GM18520 (cell line): Measurements from ENCODE around the gene DHRS7B.
"Not testable (repeated sequence)": the region's sequence is repeated elsewhere in the genome, so short reads cannot be mapped to it uniquely, and the experiment has no call there.

Experiments used
- ATAC-seq: cut with Tn5 transposase; IDR thresholded peaks from one replicate; pipeline ENCODE4 v1.9.1; 2021; ENCODE audit not compliant: unreplicated experiment

Gene DHRS7B

DNA sequence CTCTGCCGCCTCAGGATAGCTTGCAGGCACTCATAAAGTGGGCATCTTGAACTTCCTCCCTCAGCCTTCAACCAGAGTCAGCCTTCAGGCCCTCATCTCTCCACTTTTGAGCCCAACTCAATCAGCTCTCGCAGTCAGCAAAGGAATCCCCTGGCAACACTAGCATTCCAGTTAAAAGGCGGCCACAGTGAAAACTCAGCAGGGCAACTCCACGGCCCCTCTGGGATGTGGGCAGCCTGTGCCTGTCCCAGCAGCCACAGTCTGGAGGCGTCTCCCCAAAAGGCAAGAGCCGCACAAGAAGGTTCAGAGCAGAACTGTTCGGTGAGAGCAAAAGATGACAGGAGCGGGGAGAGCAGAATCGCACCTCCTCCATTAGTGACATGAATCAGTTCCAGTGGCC, 78.2 kb downstream of the DHRS7B start:
- ATAC-seq: no peak

DNA sequence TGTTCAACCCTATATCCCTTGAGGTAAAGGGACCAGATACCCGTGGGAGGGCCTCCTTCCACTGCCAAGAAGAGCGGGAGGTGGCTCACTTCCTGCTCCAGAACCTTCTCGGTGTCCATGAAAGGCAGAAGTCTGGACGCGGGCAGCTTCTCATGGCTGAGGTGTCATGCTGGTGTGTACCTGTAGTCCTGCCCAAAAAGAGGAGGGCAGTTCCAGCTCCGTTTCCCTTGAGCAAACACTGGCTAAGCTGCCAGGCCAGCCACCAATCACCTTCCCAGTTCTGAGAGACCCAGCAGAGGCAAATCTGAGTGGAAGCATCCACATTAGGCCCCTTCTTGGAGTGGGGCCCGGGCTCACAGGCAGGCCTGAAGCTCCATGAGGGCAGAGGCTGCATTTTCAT, 81.6 kb downstream of the DHRS7B start:
- ATAC-seq: no peak

DNA sequence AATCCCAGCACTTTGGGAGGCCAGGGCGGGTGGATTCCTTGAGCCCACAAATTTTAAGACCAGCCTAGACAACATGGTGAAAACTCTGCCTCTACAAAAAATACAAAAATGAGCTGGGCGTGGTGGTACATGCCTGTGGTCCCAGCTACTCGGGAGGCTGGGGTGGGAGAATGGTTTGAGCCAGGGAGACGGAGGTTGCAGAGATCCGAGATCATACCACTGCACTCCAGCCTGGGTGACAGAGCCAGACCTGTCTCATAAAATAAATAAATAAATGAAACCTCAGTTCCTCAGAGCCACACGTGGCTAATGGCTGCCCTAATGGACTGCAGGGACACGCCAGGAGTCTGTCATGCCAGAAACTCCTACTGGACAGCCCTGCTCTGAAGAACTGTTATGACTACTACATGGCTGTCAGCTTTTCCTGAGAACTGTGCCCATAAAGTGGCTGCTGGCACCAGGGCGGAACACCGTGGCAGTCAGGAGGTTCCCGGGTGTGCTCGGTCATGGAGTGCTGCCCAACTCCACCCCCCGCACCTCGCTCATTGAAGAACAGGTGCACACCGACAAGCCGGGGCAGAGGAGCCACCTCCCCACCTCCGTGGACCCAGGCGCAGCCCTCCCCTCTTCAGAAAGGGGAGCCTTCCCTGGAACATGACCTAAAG, 82.9 kb downstream of the DHRS7B start:
- ATAC-seq: no peak

DNA sequence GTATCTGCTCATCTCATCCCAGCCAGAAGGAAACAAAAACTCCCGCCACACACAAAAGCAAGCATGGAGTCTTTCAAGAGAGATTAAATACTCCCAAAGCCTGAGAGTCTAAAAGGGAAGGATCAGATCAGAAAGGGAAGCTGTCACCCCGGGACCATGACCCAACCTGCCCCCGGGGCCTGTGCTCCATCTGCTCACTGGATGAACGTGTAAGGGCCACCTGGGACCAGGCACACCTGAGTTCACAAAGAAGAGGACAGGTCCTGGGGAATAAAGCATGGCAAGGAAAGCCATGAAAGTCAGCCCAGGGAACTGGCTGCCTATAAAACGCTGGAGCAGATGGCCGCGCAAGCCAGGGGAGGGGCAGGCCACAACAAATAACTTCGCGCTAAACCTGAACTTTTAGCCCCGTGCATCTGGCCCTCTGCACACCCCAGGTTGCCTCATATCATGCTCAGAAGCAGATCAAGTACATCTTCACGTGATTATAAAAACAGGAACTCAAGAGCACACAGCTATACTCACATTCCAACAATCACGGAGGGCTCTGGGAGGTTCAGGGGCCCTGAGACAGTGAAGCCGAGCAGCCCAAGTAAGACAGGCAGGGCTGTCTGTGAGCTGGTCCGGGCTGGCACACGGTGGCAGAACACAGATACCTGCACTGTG, 83.8 kb downstream of the DHRS7B start:
- no peak for ATAC-seq

DNA sequence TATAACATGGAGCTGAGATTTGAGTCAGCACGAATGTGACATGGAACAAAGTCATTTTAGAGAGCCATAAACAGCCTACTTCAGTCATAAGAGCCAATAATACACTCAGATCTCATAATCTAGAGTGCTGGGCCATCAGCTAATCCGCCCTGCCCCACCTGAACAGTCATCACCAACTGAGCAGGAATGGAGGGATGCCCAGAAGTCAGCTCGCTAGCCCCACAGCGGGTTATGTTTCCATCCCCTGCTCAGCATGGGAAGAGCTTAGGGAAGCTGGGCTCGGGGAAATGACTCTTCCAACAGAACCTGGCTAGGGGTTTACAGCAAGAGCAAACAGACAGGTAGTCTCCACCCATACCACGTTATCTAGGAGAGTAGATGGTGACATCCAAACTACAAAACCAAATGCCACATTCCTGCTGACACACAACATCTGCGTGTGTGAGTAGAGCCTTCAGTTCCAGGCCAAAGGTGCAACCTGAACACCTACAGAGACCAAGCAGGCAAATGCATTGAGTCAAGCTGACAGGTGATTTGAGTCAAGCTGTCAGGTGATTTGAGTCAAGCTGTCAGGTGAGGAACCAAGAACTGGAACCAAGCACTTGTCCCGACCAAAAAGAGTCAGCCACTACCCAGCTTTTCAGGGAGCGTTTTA, 85.2 kb downstream of the DHRS7B start:
- ATAC-seq: no peak

DNA sequence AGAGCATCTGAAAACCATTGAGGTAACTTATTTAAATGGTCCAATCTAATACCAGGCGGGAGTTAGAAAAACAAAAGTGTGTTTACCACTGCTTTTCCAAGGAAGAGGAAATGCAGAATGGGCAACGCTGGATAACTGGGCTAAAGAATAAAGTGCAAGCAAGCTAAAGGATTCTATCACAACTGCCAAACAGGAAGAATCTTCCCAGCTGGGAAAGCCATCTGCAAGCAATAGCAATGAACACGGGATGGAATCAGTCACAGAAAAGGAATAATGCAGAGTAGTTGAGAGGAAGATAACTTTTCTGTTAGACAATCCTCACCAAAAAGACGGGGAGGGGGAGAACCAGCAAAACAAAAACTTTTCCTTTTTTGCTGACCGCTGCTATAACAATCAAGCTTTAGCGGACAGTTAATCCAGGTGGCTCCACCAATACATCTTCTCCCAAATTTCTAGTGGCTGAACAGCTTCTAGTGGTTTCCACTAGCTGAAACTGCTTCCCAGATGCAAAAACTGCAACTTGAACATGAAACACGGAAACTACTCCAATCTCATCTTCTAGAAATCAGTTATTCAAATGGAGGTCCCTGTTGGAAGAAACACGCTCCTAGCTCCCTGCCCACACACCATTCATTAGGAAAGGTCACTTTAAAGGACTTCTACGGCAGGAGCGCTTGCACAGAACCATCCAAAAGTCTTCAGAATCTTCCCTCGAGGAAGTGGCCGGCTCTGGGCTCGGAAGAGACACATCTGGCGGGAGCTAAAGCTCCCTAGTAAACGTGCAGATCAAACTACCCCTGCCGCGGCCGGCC, 86.3 kb downstream of the DHRS7B start:
- no peak for ATAC-seq

DNA sequence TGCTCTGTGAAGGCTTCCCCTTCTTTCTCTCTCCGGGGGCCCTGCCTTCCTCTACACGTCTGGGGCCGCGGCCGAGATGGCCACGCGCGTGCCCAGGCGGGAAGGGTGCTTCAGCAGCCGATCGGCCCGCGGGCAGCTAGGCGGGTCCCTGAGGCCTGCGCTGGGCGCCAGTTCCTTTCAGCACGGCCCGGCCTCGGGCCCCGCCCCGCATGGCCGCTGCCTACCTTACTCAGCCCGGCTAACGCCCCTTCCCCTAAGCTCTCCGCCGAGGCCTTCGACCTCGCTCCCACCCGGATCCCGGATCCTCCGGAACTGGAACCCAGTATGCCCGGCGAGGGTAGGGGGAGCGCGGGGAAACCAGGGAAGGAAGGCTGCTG, 86.9 kb downstream of the DHRS7B start:
- ATAC-seq: peak; percentile 11

DNA sequence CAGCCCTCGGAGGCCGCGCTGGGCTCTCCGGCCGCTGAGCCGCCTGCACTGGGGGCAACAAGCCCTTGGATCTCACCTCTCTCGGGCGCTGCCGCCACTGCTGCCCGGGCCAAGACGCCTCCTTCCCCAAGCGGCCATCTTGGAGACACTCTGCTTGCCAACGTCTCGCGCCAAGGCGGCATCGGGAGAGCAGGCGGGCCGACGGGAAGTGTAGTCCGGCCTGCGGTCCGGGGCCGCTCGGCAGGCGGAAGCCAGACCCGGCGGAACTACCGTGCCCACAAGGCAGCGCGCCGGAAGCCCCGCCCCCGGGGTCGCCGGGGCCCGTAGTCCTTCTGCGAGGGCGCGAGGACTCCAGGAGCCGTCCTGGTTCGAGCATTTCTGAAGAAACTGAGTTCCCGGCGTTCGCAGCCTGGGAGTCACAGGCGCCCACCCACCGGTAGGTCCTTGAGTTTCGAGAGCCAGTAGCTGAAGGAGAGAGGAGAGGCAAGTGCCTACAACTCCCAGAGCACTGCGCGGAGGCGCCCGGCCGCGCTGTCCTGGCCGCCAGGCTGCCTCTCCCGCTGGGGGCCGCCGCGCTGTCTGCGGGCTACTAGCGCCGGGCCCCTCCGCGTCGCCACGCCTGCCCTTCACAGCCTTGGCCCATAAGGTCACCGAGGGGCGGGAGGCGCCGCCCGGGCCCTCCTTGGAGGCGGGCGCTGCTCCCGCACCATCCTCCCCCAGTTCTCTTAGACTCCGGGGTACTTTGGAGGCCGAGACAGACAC, 87.4 kb downstream of the DHRS7B start, which contains the start of gene TMEM11:
Gene TMEM11, minus strand, starts transcription at position 147 of the 762 bp plus-strand sequence. Its CDS starts 9 bp downstream, at position 138.
- ATAC-seq: peak; percentile 80

DNA sequence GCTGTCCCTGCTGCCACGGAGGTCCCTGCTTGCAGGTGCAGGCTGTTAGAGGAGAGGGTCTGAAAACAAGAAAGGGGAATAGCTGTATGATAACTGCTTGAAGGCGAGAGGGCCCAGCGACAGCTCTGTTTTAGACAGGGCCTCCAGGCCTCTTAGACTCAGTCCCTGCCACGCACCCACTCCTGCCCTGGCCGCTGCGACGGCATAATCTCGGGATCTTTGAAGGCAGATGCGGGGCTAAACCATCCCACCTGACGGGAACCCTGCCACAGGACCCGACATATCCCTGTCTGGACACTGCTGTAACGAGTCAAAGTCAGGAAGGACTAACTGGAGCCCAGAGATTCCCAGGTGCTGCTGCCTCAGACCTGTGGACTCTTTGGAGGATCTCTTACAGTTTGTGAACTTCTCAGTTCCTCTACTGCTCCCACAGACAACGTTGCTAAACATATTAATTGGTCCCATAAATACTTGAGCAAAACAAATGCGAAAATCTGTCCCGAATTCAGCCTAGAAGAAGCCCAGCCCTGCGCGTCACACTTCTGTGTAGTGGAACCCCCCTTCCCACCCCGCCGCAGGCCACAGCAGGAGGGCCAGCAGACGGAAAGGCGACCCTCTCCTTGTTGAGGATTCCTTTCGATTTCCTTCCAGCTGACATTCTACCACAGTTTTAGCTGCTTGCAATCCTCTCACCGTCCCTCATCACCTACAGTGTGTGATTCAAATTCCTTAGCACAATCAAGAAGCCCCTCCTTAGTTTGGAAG, 88.2 kb downstream of the DHRS7B start:
- no peak for ATAC-seq

DNA sequence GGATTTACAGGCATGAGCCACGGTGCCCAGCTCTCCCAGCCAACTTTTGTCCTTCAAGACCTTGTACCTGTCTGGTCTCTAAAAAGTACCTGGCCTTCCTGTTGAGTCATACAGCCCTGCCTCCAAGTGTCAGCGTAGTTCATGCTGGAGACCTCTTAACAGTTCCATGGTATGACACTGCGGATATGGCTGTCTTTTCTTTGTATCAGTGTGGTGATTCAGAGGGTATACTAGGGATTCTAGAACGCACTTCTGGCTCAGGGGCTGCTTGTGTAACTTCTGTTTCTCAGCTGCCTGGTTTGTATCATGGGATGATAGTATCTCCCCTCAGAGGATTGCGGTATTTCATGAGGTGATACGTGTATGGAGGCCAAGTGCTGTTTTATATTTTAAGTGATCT, 89.2 kb downstream of the DHRS7B start:
- no peak for ATAC-seq

DNA sequence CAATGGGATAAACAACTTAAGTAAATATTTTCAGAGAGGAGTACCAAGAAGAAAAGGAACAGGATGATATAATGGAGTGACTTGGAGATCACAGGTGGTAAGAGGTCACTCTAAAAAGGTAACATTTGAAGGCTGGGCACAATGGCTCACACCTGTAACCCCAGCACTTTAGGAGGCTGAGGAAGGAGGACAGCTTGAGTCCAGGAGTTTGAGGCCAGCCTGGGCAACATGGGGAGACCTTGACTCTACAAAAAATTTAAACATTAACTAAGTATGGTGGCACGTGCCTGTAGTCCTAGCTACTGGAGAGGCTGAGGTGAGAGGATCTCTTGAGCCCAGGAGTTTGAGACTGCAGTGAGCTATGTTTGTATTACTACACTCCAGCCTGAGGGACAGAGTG, 90.6 kb downstream of the DHRS7B start:
- ATAC-seq: no peak

DNA sequence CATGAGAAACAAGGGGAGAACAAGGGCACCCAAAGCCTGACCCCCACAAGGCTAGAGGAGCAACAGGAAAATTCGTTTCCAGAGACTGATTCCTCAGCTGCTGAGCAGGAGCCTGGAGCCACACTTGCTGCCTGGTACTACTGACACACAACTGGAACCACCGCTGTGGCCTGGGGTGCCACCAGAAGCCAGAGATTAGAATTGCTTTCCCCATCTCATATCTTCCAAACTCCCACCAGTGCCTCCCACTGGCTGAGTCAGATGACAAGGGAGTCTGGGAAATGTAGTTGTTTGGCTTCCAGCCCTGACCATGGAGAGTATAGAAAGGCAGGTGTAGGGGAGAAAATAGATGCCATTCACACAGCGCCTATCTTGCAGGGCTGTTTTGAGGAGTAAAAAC, 91.3 kb downstream of the DHRS7B start:
- no peak for ATAC-seq

DNA sequence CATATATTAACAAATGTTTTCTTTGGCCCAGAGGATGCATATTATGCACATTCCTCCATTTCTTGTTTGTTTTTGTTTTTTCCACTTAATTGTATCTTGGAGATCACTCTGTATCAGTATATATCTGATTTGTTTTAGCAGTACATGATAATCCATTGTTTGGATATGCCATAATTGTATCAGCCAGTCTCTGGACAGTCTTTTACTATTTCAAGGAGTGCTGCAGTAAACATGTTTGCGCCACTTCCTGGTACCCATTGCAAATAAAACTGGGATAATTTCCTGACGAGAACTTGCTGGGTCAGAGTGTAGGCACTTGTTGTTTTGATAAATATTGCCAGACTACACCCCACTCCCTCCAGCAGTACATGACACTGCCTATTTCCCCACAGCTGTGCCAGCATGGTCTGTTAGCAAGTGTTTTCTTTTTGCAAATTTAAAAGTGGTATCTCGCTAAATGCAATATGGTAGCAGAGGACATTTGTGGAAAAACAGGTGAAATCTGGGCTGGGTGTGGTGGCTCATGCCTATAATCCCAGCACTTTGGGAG, 92.1 kb downstream of the DHRS7B start:
- no peak for ATAC-seq

DNA sequence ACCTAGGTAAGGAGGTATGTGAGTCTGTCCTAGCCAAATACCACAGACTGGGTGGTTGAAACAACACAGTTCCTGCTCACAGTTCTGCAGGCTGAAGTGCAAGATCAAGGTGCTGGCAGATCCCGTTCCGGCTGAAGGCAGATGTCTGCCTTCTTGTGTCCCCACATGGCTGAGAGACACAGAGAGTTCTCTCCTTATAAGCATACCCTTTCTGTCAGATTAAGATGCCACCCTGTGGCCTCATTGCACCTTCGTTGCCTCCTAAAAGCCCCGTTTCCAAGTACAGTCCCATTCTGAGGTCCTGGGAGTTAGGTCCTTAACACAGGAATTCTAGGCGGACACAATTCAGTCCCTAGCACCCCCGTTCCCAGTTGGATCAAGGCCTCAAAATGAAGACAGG, 96.3 kb downstream of the DHRS7B start:
- ATAC-seq: no peak

DNA sequence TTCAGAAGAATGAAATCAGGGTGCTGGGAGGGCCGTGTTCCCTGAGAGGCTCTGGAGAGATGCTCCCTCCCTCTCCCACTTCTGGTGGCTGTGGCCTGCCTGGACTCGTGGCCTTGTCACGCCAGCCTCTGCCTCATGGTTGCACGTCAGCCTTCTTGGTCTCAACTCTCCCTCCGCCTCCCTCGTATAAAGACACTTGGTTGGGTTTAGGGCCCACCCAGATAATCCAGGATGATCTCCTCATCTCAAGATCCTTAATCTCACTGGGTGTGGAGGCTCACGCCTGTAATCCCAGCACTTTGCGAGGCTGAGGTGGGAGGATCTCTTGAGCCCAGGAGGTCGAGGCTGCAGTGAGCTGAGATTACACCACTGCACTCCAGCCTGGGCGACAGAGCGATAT, 100.5 kb downstream of the DHRS7B start:
- ATAC-seq: not testable (repeated sequence)

DNA sequence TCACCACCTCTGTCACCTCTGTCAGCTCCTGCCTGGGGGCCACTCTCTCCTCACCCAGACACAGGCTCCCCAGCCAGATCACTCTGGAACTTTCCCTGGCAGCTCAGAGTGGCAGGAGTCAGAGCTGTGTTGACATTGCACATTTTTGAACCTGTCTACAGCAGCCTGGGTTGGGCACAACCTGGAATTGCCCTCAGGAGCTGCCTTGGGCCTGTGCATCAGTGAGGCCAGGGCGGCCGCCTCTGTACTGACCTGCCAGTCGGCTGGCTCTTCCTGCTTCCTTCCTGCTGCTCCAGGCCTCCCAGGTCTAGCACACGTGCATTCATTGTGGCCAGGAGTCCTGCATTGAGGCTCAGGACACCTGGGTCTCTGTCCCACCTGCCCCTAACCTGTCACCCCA, 101.3 kb downstream of the DHRS7B start:
- ATAC-seq: no peak

DNA sequence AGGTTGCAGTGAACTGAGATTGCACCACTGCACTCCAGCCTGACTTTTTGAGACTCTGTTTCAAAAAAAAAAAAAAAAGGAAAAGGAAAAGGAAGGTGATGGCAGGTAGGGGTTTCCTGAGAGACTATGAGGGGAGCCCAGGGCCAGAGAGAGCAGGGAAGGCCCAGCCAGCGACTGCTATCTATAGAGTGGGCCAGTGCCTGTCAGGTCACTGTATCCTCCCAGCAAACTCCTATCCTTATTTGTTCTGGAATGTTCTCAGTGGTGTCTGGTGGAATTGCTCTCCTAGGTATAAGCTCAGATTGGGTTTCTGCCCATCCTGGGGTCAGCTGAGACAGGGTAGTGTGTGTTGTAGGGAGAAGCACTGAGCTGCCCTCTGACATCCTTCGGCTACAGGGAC, 102.1 kb downstream of the DHRS7B start:
- ATAC-seq: no peak

DNA sequence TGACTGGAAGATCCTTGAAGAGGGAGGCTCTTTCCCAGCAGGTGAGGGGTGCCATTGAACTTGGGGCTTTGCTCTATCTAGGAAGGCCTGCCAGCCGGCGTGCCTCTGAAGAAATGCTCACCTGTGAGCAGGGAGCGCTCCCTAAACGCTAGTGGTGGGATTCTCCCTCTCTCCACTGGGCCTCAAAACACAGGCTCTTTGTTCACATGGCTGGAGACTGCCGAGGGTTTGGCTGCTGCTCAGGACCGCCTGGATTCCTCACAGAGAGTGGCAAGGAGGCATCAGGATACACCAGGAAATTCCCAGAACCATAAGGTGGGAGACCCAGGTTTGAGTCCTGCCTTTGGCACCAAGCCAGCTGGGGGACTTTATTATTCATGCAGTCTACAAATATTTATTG, 104.8 kb downstream of the DHRS7B start:
- ATAC-seq: no peak

DNA sequence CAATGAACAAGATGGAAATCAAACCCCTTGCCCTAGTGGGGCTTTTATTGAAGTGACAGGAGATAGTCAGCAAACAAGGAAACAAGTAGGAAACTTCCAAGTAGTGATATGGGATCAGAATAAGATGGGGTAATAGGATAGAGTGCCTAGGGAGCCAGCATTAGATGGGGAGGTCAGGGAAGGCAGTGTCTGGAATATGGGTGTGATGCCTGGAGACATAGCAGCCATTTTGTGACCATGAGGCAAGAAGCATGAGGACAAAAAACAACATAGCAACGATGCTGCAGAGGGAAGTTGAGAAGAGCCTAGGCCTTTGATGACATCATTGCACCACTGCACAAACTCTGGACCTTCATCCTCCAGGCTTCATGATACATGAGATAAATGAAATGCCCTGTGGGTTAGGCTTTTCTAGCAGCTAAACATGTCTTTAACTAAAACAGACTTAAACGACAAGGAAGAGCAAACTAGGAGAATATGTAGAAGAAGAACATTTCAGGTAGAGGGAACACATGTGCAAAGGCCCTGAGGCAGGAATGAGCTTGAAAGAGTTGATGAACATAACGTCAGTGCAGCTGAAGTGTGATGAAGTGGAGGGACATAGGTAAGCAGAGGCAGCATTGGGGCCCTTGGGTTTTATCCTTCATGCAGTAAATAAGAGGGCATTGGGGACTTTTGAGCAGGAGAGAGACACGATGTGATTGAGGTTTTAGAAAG, 105.4 kb downstream of the DHRS7B start:
- no peak for ATAC-seq
